CD4-positive, alpha-beta T cell (primary cell): ENCODE data around the gene BGN. TPM values are rescaled to one million over a fixed set of nuclear protein-coding genes. Genes with fewer than 3 reads are reported as not detected.

Source experiments
- ATAC-seq: fragments of 200-7000 bp; cut with Tn5 transposase; one replicate; pipeline ENCODE4 v1.10.0; 2022; ENCODE audit warnings: mild to moderate bottlenecking; ENCODE audit not compliant: poor library complexity
- CTCF ChIA-PET: fragments of 350-600 bp; sonication (Branson Sonifier 250); formaldehyde crosslinking; loops from one replicate; lab custom pipeline; 2021; ENCODE audit warnings: antibody characterized with exemption, inconsistent platforms; lab: Charles Lee
- POLR2A ChIA-PET: fragments of 350-600 bp; sonication (Branson Sonifier 250); formaldehyde crosslinking; loops from one replicate; lab custom pipeline; 2021; ENCODE audit warnings: antibody characterized with exemption, inconsistent platforms; lab: Charles Lee
- DNase-seq, 14 experiments: peaks; one replicate each; pipeline ENCODE4 v3.0.0-alpha.2; 2013 to 2020; ENCODE audit warnings: mixed read lengths in 2 of 14
- H3K27ac ChIP-seq, 2 donors: one replicate each; pipeline versions ENCODE4 v1.5.1 to v1.7.0; 2013; ENCODE audit warnings: low read length in 2 of 2, low read depth in 1 of 2, mild to moderate bottlenecking in 1 of 2
- H3K27me3 ChIP-seq, 2 experiments: 1 replicate in 1 of 2; 2 replicates in 1 of 2; pipeline versions ENCODE4 v1.6.1 to v1.7.0; 2013; ENCODE audit warnings: low read length in 2 of 2, control low read depth in 1 of 2, mild to moderate bottlenecking in 1 of 2, moderate library complexity in 1 of 2; ENCODE audit not compliant: insufficient read depth in 2 of 2, control insufficient read depth in 1 of 2
- H3K36me3 ChIP-seq: one replicate; pipeline ENCODE4 v1.6.1; 2013; ENCODE audit warnings: low read length, control low read depth; ENCODE audit not compliant: insufficient read depth
- H3K4me1 ChIP-seq: one replicate; pipeline ENCODE4 v1.6.1; 2013; ENCODE audit warnings: low read length, control low read depth; ENCODE audit not compliant: insufficient read depth
- H3K4me3 ChIP-seq: one replicate; pipeline ENCODE4 v1.5.1; 2013; ENCODE audit warnings: mild to moderate bottlenecking, low read length, moderate library complexity
- H3K9me3 ChIP-seq, 2 experiments: 1 replicate in 1 of 2; 2 replicates in 1 of 2; pipeline versions ENCODE4 v1.6.1 to v1.7.0; 2013; ENCODE audit warnings: low read length in 2 of 2, mild to moderate bottlenecking in 2 of 2, control low read depth in 1 of 2, moderate library complexity in 1 of 2; ENCODE audit not compliant: control insufficient read depth in 1 of 2, insufficient read depth in 1 of 2
- H3K27ac Mint-ChIP-seq: one replicate; pipeline ENCODE4 v1.8.0; 2020; ENCODE audit warnings: mixed read lengths
- H3K27me3 Mint-ChIP-seq: one replicate; pipeline ENCODE4 v1.8.0; 2021; ENCODE audit warnings: mixed read lengths
- H3K36me3 Mint-ChIP-seq: one replicate; pipeline ENCODE4 v1.8.0; 2021; ENCODE audit warnings: low read depth, mixed read lengths
- H3K4me1 Mint-ChIP-seq: one replicate; pipeline ENCODE4 v1.8.0; 2021; ENCODE audit warnings: low read depth, mixed read lengths
- H3K4me3 Mint-ChIP-seq: one replicate; pipeline ENCODE4 v1.8.0; 2020; ENCODE audit warnings: mild to moderate bottlenecking, mixed read lengths
- H3K9me3 Mint-ChIP-seq: one replicate; pipeline ENCODE4 v1.8.0; 2020; ENCODE audit warnings: mixed read lengths
- intact Hi-C, 2 experiments: fragments of 100-400 bp; cut with DNase I in 1 of 2; cut with micrococcal nuclease in 1 of 2; formaldehyde crosslinking; loops; one replicate each; pipeline versions ENCODE4 v1.15.1 to v1.9.0; 2023 to 2025; cut with DNase I, micrococcal nuclease
- total RNA-seq, 174 experiments: library from RNA in 2 of 174; stranded (reverse) in 2 of 174; gene quantifications; one replicate each; pipeline ENCODE4 v1.2.3 and lab custom pipeline; 2021 to 2026
- TF ChIP-seq, protein P1 (sequence below): fragments of 200-600 bp; IDR thresholded peaks from one replicate; pipeline ENCODE4 v1.8.0; 2022; ENCODE audit warnings: antibody characterized with exemption, mild to moderate bottlenecking

BGN gene
- total RNA-seq, 2 experiments from 2014 or later, result not detected

DNA sequence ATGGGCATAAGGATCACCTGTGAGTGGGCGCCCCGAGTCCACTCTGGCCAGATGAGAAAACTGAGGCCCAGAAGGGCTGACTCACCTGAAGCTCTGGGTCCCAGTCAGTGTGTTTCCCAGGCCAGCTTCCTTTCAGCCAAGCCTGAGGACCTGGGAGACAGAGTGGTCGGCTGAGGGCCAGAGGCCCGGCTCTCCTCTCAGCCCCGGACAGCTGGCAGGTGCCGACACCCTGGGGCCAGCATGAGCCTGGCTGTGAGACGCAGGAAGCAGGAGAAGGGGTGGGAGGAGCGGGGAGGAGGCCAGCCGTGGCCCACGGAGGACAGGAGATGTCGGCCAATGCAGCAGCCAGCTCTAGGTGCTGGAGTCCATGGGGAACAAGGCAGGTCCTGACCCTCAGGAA, 51.6 kb downstream of the BGN start:
- Histone ChIP-seq H3K27me3 (no peaks in the 10 kb centered on the region), H3K27ac (no peak overlapping the region), H3K9me3 (no peaks in the 10 kb centered on the region), H3K36me3 (no peaks in the 10 kb centered on the region), H3K4me1 (no peaks in the 10 kb centered on the region), H3K4me3 (no peak overlapping the region)
- H3K9me3 Mint-ChIP-seq, result no peaks in the 10 kb centered on the region
- TF ChIP-seq, protein P1, sequence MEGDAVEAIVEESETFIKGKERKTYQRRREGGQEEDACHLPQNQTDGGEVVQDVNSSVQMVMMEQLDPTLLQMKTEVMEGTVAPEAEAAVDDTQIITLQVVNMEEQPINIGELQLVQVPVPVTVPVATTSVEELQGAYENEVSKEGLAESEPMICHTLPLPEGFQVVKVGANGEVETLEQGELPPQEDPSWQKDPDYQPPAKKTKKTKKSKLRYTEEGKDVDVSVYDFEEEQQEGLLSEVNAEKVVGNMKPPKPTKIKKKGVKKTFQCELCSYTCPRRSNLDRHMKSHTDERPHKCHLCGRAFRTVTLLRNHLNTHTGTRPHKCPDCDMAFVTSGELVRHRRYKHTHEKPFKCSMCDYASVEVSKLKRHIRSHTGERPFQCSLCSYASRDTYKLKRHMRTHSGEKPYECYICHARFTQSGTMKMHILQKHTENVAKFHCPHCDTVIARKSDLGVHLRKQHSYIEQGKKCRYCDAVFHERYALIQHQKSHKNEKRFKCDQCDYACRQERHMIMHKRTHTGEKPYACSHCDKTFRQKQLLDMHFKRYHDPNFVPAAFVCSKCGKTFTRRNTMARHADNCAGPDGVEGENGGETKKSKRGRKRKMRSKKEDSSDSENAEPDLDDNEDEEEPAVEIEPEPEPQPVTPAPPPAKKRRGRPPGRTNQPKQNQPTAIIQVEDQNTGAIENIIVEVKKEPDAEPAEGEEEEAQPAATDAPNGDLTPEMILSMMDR, result no peak
- ChIA-PET CTCF (no interaction called here), POLR2A (no interaction called here)
- no peak for DNase-seq
- H3K4me3 Mint-ChIP-seq, result no peak overlapping the region
- intact Hi-C loops, result no loop called here
- ATAC-seq, result no peak
- no peaks in the 10 kb centered on the region for H3K36me3 Mint-ChIP-seq
- no peaks in the 10 kb centered on the region for H3K4me1 Mint-ChIP-seq
- no peak overlapping the region for H3K27ac Mint-ChIP-seq
- no peaks in the 10 kb centered on the region for H3K27me3 Mint-ChIP-seq

DNA sequence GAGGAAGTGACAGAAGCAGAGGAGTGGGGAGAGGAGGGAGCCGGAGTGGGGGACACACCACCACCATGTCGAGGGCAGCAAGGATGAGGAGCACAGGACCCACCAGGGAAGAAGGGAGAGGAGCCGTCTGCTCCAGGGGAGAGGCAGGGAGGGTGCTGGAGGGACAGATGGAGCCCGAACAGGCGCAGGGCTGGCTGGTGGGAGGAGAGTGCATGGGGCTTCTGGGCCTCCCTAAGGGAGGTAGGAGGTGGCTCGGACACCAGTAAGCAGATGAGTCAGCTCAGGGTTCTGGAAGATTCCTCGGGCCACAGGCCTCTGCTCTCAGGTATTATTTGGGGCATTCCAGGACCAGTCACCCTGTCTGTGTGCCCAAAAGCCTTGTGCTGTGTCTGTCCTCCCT, 52.4 kb downstream of the BGN start:
- Histone ChIP-seq H3K27ac (no peak overlapping the region), H3K4me1 (no peaks in the 10 kb centered on the region), H3K36me3 (no peaks in the 10 kb centered on the region), H3K27me3 (no peaks in the 10 kb centered on the region), H3K9me3 (no peaks in the 10 kb centered on the region), H3K4me3 (no peak overlapping the region)
- DNase-seq (no peak), ATAC-seq (no peak)
- no peak overlapping the region for H3K27ac Mint-ChIP-seq
- intact Hi-C loops, result no loop called here
- H3K4me1 Mint-ChIP-seq, result no peaks in the 10 kb centered on the region
- TF ChIP-seq, protein P1, result no peak
- no peaks in the 10 kb centered on the region for H3K9me3 Mint-ChIP-seq
- no peak overlapping the region for H3K4me3 Mint-ChIP-seq
- no peaks in the 10 kb centered on the region for H3K36me3 Mint-ChIP-seq
- CTCF ChIA-PET, result no interaction called here
- no peaks in the 10 kb centered on the region for H3K27me3 Mint-ChIP-seq
- POLR2A ChIA-PET, result no interaction called here

DNA sequence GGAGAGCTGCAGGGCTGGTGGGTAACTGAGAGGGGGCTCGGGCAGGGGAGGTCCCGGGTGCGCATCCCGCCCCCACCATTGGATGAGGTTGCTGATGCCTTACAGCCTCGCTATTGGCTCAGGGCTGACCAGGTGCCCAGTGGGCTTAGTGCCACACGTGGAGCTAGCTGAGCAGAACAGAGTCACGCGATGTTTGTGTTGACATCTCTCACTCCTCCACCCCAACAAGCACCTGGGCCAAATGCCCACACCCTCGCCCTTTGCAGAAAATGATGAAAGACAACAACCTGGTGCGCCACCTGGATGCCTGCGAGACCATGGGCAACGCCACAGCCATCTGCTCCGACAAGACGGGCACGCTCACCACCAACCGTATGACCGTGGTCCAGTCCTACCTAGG, 54.5 kb downstream of the BGN start:
- ATAC-seq (no peak), DNase-seq (no peak)
- H3K36me3 ChIP-seq, result no peaks in the 10 kb centered on the region
- POLR2A ChIA-PET, result no interaction called here
- H3K4me1 ChIP-seq, result no peaks in the 10 kb centered on the region
- intact Hi-C loops, result no loop called here
- Mint-ChIP-seq H3K36me3 (no peaks in the 10 kb centered on the region), H3K27me3 (no peaks in the 10 kb centered on the region), H3K4me3 (no peak overlapping the region), H3K27ac (no peak overlapping the region), H3K9me3 (no peaks in the 10 kb centered on the region), H3K4me1 (no peaks in the 10 kb centered on the region)
- CTCF ChIA-PET, result no interaction called here
- TF ChIP-seq, protein P1, result no peak
- H3K27ac ChIP-seq, result no peak overlapping the region
- H3K9me3 ChIP-seq, result no peaks in the 10 kb centered on the region
- H3K27me3 ChIP-seq, result peaks cover 0 to 2% of the 10 kb centered on the region in 2 experiments
- no peak overlapping the region for H3K4me3 ChIP-seq
